Panc1 (cell line): ENCODE results near the gene PCBD1. TPM values are rescaled to one million over a fixed set of nuclear protein-coding genes. Genes with fewer than 3 reads are reported as not detected.

Experiments
- ATAC-seq: fragments of 200-7000 bp; cut with Tn5 transposase; 2 replicates; pipeline ENCODE4 v1.9.1; 2020; ENCODE audit warnings: mild to moderate bottlenecking, moderate library complexity
- BruUV-seq: library from RNA; stranded (reverse); fragments of 400-500 nt; replicated peaks from 2 replicates; lab custom pipeline; 2021; lab: Mats Ljungman, UMichigan
- CTCF ChIA-PET: fragments of 300-600 bp; sonication (Branson Sonifier 250); formaldehyde crosslinking; loops from one replicate; lab custom pipeline; 2022; ENCODE audit warnings: antibody characterized with exemption; lab: Charles Lee
- POLR2A ChIA-PET: fragments of 300-600 bp; sonication (Branson Sonifier 250); formaldehyde crosslinking; loops from one replicate; lab custom pipeline; 2022; ENCODE audit warnings: antibody characterized with exemption; lab: Charles Lee
- DNase-seq: peaks from one replicate; pipeline ENCODE4 v3.0.0-alpha.2; 2010; ENCODE audit warnings: low read depth, low spot score
- H3K27ac ChIP-seq: 2 replicates; pipeline ENCODE4 v1.5.1; 2011; ENCODE audit warnings: mild to moderate bottlenecking, low read length, inconsistent platforms
- H3K27me3 ChIP-seq: fragments of 200-500 bp; sonication (Bioruptor generic); 2 replicates; pipeline ENCODE4 v1.6.0; 2014; ENCODE audit warnings: low read length, inconsistent platforms; ENCODE audit not compliant: control insufficient read depth, insufficient read depth
- H3K36me3 ChIP-seq: fragments of 200-500 bp; sonication (Bioruptor generic); 2 replicates; pipeline ENCODE4 v1.5.1; 2014; ENCODE audit warnings: inconsistent platforms, mild to moderate bottlenecking, low read length, moderate library complexity; ENCODE audit not compliant: control insufficient read depth, insufficient read depth
- H3K4me1 ChIP-seq: 2 replicates; pipeline ENCODE4 v1.5.1; 2011; ENCODE audit warnings: inconsistent platforms, mild to moderate bottlenecking, low read length, moderate library complexity; ENCODE audit not compliant: control insufficient read depth, insufficient read depth
- H3K4me3 ChIP-seq, 2 experiments: 2 replicates each; pipeline ENCODE4 v1.5.1; 2011 to 2012; ENCODE audit warnings: low read depth in 2 of 2, low read length in 2 of 2, mild to moderate bottlenecking in 2 of 2, inconsistent platforms in 1 of 2, moderate library complexity in 1 of 2
- H3K9me3 ChIP-seq: fragments of 200-500 bp; sonication (Bioruptor generic); 2 replicates; pipeline ENCODE4 v1.5.1; 2014; ENCODE audit warnings: low read depth, mild to moderate bottlenecking, inconsistent platforms, low read length, moderate library complexity; ENCODE audit not compliant: control insufficient read depth, insufficient read depth
- POLR2AphosphoS5 ChIP-seq: IDR thresholded peaks from 2 replicates; pipeline ENCODE4 v1.6.1; 2012; ENCODE audit warnings: mild to moderate bottlenecking, low read depth, low read length, moderate library complexity
- SIN3A ChIP-seq: IDR thresholded peaks from 2 replicates; pipeline ENCODE4 v1.6.1; 2012; ENCODE audit warnings: low read depth, mild to moderate bottlenecking, low read length, moderate library complexity, borderline replicate concordance; ENCODE audit not compliant: insufficient read depth
- TCF7L2 ChIP-seq: IDR thresholded peaks from 2 replicates; pipeline ENCODE4 v1.6.1; 2011; ENCODE audit warnings: mild to moderate bottlenecking, low read depth, low read length, inconsistent platforms
- in situ Hi-C: cut with HindIII; loops from 2 replicates; pipeline ENCODE4 v1.10.0; 2016; ENCODE audit warnings: low sequenced_read_pairs, low pct_unique_long_range_greater_than_20kb
- intact Hi-C: fragments of 100-400 bp; cut with micrococcal nuclease; formaldehyde crosslinking; loops from one replicate; pipeline ENCODE4 v1.10.0; 2022; ENCODE audit not compliant: unreplicated experiment
- total RNA-seq: library from RNA; stranded (reverse); gene quantifications from one replicate; pipeline ENCODE4 v1.2.1, GENCODE V29; 2021; ENCODE audit not compliant: unreplicated experiment
- TF ChIP-seq, protein P1 (sequence below): fragments of 450-650 bp; IDR thresholded peaks from 2 replicates; pipeline ENCODE4 v1.5.1; 2017; ENCODE audit warnings: mild to moderate bottlenecking
- TF ChIP-seq, protein P2 (sequence below), 2 experiments: IDR thresholded peaks; 2 replicates each; pipeline ENCODE4 v1.6.1; 2011 to 2012; ENCODE audit warnings: low read depth in 2 of 2, control low read depth in 1 of 2, low read length in 1 of 2, mild to moderate bottlenecking in 1 of 2, moderate library complexity in 1 of 2; ENCODE audit not compliant: insufficient read depth in 1 of 2

PCBD1 gene
- total RNA-seq, 1 experiment from 2014 or later, result 122 TPM

DNA sequence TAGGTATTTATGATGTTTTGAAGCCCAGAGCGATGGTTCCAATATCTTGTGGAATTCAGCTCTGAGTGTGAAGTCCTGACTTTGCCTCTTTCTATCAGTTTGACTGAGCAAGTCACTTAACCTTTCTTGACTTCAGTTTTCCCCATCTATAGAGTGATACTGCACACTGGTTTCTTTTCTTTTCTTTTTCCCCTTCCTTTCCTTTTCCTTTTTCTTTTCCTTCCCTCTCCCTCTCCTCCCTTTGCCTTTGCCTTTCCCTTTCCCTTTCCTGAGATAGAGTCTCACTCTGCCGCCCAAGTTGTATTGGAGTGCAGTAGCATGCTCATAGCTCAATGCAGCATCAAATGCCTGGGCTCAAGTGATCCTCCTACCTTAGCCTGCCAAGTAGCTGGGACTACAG is 52.0 kb downstream of the PCBD1 start:
- CTCF ChIA-PET, result no interaction called here
- in situ Hi-C loops (no loop called here), intact Hi-C loops (no loop called here)
- POLR2A ChIA-PET, result no interaction called here
- ATAC-seq, result no peak
- no peaks in the 10 kb centered on the region for H3K36me3 ChIP-seq
- TF ChIP-seq, protein P1, sequence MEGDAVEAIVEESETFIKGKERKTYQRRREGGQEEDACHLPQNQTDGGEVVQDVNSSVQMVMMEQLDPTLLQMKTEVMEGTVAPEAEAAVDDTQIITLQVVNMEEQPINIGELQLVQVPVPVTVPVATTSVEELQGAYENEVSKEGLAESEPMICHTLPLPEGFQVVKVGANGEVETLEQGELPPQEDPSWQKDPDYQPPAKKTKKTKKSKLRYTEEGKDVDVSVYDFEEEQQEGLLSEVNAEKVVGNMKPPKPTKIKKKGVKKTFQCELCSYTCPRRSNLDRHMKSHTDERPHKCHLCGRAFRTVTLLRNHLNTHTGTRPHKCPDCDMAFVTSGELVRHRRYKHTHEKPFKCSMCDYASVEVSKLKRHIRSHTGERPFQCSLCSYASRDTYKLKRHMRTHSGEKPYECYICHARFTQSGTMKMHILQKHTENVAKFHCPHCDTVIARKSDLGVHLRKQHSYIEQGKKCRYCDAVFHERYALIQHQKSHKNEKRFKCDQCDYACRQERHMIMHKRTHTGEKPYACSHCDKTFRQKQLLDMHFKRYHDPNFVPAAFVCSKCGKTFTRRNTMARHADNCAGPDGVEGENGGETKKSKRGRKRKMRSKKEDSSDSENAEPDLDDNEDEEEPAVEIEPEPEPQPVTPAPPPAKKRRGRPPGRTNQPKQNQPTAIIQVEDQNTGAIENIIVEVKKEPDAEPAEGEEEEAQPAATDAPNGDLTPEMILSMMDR, result no peak
- TF ChIP-seq, protein P2, sequence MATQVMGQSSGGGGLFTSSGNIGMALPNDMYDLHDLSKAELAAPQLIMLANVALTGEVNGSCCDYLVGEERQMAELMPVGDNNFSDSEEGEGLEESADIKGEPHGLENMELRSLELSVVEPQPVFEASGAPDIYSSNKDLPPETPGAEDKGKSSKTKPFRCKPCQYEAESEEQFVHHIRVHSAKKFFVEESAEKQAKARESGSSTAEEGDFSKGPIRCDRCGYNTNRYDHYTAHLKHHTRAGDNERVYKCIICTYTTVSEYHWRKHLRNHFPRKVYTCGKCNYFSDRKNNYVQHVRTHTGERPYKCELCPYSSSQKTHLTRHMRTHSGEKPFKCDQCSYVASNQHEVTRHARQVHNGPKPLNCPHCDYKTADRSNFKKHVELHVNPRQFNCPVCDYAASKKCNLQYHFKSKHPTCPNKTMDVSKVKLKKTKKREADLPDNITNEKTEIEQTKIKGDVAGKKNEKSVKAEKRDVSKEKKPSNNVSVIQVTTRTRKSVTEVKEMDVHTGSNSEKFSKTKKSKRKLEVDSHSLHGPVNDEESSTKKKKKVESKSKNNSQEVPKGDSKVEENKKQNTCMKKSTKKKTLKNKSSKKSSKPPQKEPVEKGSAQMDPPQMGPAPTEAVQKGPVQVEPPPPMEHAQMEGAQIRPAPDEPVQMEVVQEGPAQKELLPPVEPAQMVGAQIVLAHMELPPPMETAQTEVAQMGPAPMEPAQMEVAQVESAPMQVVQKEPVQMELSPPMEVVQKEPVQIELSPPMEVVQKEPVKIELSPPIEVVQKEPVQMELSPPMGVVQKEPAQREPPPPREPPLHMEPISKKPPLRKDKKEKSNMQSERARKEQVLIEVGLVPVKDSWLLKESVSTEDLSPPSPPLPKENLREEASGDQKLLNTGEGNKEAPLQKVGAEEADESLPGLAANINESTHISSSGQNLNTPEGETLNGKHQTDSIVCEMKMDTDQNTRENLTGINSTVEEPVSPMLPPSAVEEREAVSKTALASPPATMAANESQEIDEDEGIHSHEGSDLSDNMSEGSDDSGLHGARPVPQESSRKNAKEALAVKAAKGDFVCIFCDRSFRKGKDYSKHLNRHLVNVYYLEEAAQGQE (IDR thresholded peaks at IDR 0.05; ENCODE audit: insufficient read depth in 1 of 2, low read depth in 2 of 2, low read length in 1 of 2), result no peak
- TF ChIP-seq SIN3A (no peak), TCF7L2 (no peak), POLR2AphosphoS5 (no peak)
- no peak overlapping the region for H3K27ac ChIP-seq
- no TSS peak for BruUV-seq
- no peaks in the 10 kb centered on the region for H3K9me3 ChIP-seq
- no peak overlapping the region for H3K4me3 ChIP-seq
- H3K4me1 ChIP-seq, result no peaks in the 10 kb centered on the region
- no peak for DNase-seq
- H3K27me3 ChIP-seq, result no peaks in the 10 kb centered on the region

DNA sequence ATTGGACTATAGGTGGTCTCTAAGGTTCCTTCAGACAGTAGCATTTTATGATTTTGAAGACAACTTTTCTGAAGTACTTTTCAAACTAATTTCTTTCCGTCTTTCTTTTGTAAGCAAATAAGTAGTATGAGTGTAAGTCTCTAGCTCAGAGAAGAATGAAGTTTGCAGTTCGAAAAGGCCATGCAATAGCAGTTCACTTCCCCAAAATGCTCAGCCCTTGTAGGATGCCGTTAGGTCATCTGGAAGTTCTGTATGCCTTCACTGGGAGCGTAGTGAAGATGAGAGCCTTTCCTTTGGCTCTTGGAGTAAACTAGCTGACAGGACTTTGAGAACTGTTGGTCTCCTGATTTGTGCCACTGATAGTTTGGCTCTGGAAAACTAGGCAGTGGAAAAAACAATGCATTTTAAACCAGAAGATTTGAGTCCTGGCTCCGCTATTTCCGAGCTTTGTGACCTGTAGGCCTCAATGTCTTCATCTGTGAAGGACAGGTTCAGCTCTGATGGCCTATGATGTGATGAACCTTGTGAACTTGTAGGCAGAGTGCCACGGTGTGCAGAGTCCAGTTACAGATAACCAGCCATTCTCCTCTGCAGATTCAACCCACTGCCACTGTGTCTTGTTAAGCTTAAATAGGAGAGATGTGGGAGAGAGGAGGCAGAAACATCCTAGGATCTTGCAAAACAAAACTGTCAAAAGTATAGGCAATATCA is 53.8 kb downstream of the PCBD1 start:
- intact Hi-C loops (no loop called here), in situ Hi-C loops (no loop called here)
- Histone ChIP-seq H3K4me1 (no peaks in the 10 kb centered on the region), H3K27ac (no peak overlapping the region), H3K4me3 (no peak overlapping the region), H3K27me3 (no peaks in the 10 kb centered on the region), H3K9me3 (no peaks in the 10 kb centered on the region), H3K36me3 (no peaks in the 10 kb centered on the region)
- TF ChIP-seq, protein P2 (IDR thresholded peaks at IDR 0.05; ENCODE audit: insufficient read depth in 1 of 2, low read depth in 2 of 2, low read length in 1 of 2), result no peak
- TF ChIP-seq TCF7L2, result no peak
- TF ChIP-seq POLR2AphosphoS5, result no peak
- TF ChIP-seq, protein P1, result no peak
- no peak for TF ChIP-seq SIN3A
- no peak for DNase-seq
- no peak for ATAC-seq
- BruUV-seq, result no TSS peak
- CTCF ChIA-PET, result no interaction called here
- POLR2A ChIA-PET, result no interaction called here
